Parietal lobe (tissue), 1 donor: ENCODE results near the gene PITX3. TPM values are rescaled to one million over a fixed set of nuclear protein-coding genes. Genes with fewer than 3 reads are reported as not detected.

Experiments
- total RNA-seq: library from RNA; depleted of rRNA; stranded (reverse); fragments of >200 nt; gene quantifications from one replicate; pipeline ENCODE4 v1.2.3, GENCODE V29; 2014

Gene PITX3
- not detected for total RNA-seq

GRCh38 chr10:102241444-102242117 lies at the start of gene PITX3:
TSS of gene PITX3 (minus strand) at chr10:102241512. CDS start at chr10:102232080, 9,432 bp downstream.

GRCh38 chr10:102245082-102245931 lies 4.0 kb upstream of the PITX3 start, which contains the start of gene GBF1:
TSS of gene GBF1 (plus strand) at chr10:102245532. CDS start at chr10:102258939, 13,407 bp downstream.

GRCh38 chr10:102225646-102226541 lies 15.4 kb downstream of the PITX3 start, which contains the start of gene ELOVL3:
TSS of gene ELOVL3 (plus strand) at chr10:102226299. CDS start at chr10:102226549, 250 bp downstream.

Other genes starting within 250 kb of the PITX3 start
- gene ARMH3, start 185.3 kb downstream of the PITX3 start, total RNA-seq: 27.5 TPM
- gene HPS6, start 176.2 kb downstream of the PITX3 start, total RNA-seq: 15.0 TPM
- gene LDB1, start 121.1 kb downstream of the PITX3 start, total RNA-seq: 103 TPM
- gene PPRC1, start 108.5 kb downstream of the PITX3 start, total RNA-seq: 21.6 TPM
- 32.6 TPM for gene NOLC1, start 89.1 kb downstream of the PITX3 start, total RNA-seq
- gene ELOVL3, start 15.2 kb downstream of the PITX3 start, total RNA-seq: not detected
- gene GBF1, start 4.0 kb upstream of the PITX3 start, total RNA-seq: 35.4 TPM
- 1.6 TPM for gene NFKB2, start 154.2 kb upstream of the PITX3 start, total RNA-seq
- 124 TPM for gene PSD, start 177.3 kb upstream of the PITX3 start, total RNA-seq
- 9.4 TPM for gene FBXL15, start 179.3 kb upstream of the PITX3 start, total RNA-seq
- 48.2 TPM for gene CUEDC2, start 191.1 kb upstream of the PITX3 start, total RNA-seq
- gene C10orf95, start 210.0 kb upstream of the PITX3 start, total RNA-seq: not detected